CD14-positive monocyte (primary cell): ENCODE measurements around the gene TOPBP1. TPM values are rescaled to one million over a fixed set of nuclear protein-coding genes. Genes with fewer than 3 reads are reported as not detected.

Source experiments
- DNase-seq, 3 donors: peaks; one replicate each; pipeline ENCODE4 v3.0.0-alpha.2; 2011 to 2022
- H2AFZ ChIP-seq: 2 replicates; pipeline ENCODE4 v1.6.0; 2012; ENCODE audit warnings: mild to moderate bottlenecking, low read depth, low read length, inconsistent platforms; ENCODE audit not compliant: insufficient read depth, poor library complexity, severe bottlenecking
- H3K27ac ChIP-seq, 2 donors: 1 replicate in 1 of 2; 2 replicates in 1 of 2; pipeline ENCODE4 v1.5.1; 2012 to 2013; ENCODE audit warnings: low read length in 2 of 2, control low read depth in 1 of 2, inconsistent platforms in 1 of 2, low read depth in 1 of 2, mild to moderate bottlenecking in 1 of 2
- H3K27me3 ChIP-seq, 2 donors: one replicate each; pipeline versions ENCODE4 v1.6.0 to v1.6.1; 2011 to 2013; ENCODE audit warnings: low read length in 2 of 2; ENCODE audit not compliant: control insufficient read depth in 2 of 2, insufficient read depth in 2 of 2
- H3K36me3 ChIP-seq, 2 donors: replicated peaks in 1 of 2; 1 replicate in 1 of 2; 2 replicates in 1 of 2; pipeline versions ENCODE4 v1.5.1 to v1.6.1; 2012 to 2013; ENCODE audit warnings: low read length in 2 of 2, control low read depth in 1 of 2, inconsistent platforms in 1 of 2, mild to moderate bottlenecking in 1 of 2; ENCODE audit not compliant: insufficient read depth in 2 of 2, control insufficient read depth in 1 of 2
- H3K4me1 ChIP-seq, 2 donors: 1 replicate in 1 of 2; 2 replicates in 1 of 2; pipeline versions ENCODE4 v1.5.1 to v1.6.1; 2012 to 2013; ENCODE audit warnings: low read length in 2 of 2, control low read depth in 1 of 2, inconsistent platforms in 1 of 2, mild to moderate bottlenecking in 1 of 2, moderate library complexity in 1 of 2; ENCODE audit not compliant: insufficient read depth in 2 of 2, control insufficient read depth in 1 of 2
- H3K4me2 ChIP-seq: replicated peaks from 2 replicates; pipeline ENCODE3; 2012; ENCODE audit warnings: low read length, moderate library complexity, mild to moderate bottlenecking; ENCODE audit not compliant: poor library complexity, severe bottlenecking; ENCODE audit errors: extremely low read depth
- H3K4me3 ChIP-seq, 3 experiments: fragments of 200-600 bp in 1 of 3; sonication (generic) in 1 of 3; replicated peaks in 1 of 3; 1 replicate in 2 of 3; 2 replicates in 1 of 3; pipeline ENCODE4 v1.5.1; 2011 to 2013; ENCODE audit warnings: low read length in 3 of 3, mild to moderate bottlenecking in 3 of 3, control low read depth in 2 of 3, low read depth in 2 of 3, inconsistent platforms in 1 of 3, moderate library complexity in 1 of 3
- H3K79me2 ChIP-seq: 2 replicates; pipeline ENCODE4 v1.6.0; 2012; ENCODE audit warnings: mild to moderate bottlenecking, control low read depth, inconsistent platforms, low read length, moderate library complexity; ENCODE audit not compliant: insufficient read depth
- H3K9ac ChIP-seq: 2 replicates; pipeline ENCODE4 v1.6.0; 2017; ENCODE audit warnings: low read length, mild to moderate bottlenecking; ENCODE audit not compliant: insufficient read depth, poor library complexity, severe bottlenecking
- H3K9me3 ChIP-seq, 2 donors: replicated peaks in 1 of 2; 1 replicate in 1 of 2; 2 replicates in 1 of 2; pipeline versions ENCODE4 v1.5.1 to v1.6.1; 2012 to 2013; ENCODE audit warnings: low read length in 2 of 2, control low read depth in 1 of 2; ENCODE audit not compliant: control insufficient read depth in 1 of 2, insufficient read depth in 1 of 2
- H4K20me1 ChIP-seq: 2 replicates; pipeline ENCODE4 v1.6.0; 2012; ENCODE audit warnings: mild to moderate bottlenecking, low read length, control low read depth, moderate library complexity; ENCODE audit not compliant: insufficient read depth
- H3K27ac Mint-ChIP-seq, 7 donors: one replicate each; pipeline ENCODE4 v1.8.0; 2020; ENCODE audit warnings: mild to moderate bottlenecking in 7 of 7, mixed read lengths in 7 of 7, moderate library complexity in 6 of 7, inconsistent platforms in 2 of 7
- H3K27me3 Mint-ChIP-seq, 3 donors: one replicate each; pipeline ENCODE4 v1.8.0; 2021 to 2022; ENCODE audit warnings: low read depth in 3 of 3, mild to moderate bottlenecking in 3 of 3, mixed read lengths in 3 of 3, moderate library complexity in 3 of 3, inconsistent platforms in 1 of 3
- H3K36me3 Mint-ChIP-seq, 2 donors: one replicate each; pipeline ENCODE4 v1.8.0; 2020; ENCODE audit warnings: mixed read lengths in 2 of 2, inconsistent platforms in 1 of 2, mild to moderate bottlenecking in 1 of 2
- H3K4me1 Mint-ChIP-seq: one replicate; pipeline ENCODE4 v1.8.0; 2020; ENCODE audit warnings: mild to moderate bottlenecking, mixed read lengths
- H3K4me3 Mint-ChIP-seq, 2 donors: one replicate each; pipeline ENCODE4 v1.8.0; 2020; ENCODE audit warnings: mild to moderate bottlenecking in 2 of 2, mixed read lengths in 2 of 2, moderate library complexity in 1 of 2
- H3K9me3 Mint-ChIP-seq, 7 donors: one replicate each; pipeline ENCODE4 v1.8.0; 2020 to 2022; ENCODE audit warnings: mixed read lengths in 7 of 7, mild to moderate bottlenecking in 6 of 7, moderate library complexity in 6 of 7, inconsistent platforms in 2 of 7
- CTCF ChIP-seq: fragments of 200-600 bp; IDR thresholded peaks from one replicate; pipeline ENCODE4 v1.8.0; 2022; ENCODE audit warnings: antibody characterized with exemption, mild to moderate bottlenecking
- WGBS: methylation state at CpG from one replicate; pipeline ENCODE4 v1.1.5; 2013; ENCODE audit warnings: missing lambda C conversion rate; ENCODE audit not compliant: insufficient coverage; 5-methylcytosine and 5-hydroxymethylcytosine counted together
- intact Hi-C, 2 donors: fragments of 100-400 bp; cut with micrococcal nuclease; formaldehyde crosslinking; loops; one replicate each; pipeline versions ENCODE4 v1.15.0 to v1.15.1; 2023
- polyA plus RNA-seq, 3 donors: library from polyadenylated mRNA; depleted of rRNA in 1 of 3; unstranded in 2 of 3; stranded (reverse) in 1 of 3; fragments of 300-500 nt in 2 of 3; fragments of >200 nt in 1 of 3; fragmentation: Illumina TruSeq in 2 of 3; gene quantifications; 1 replicate in 2 of 3; 2 replicates in 1 of 3; pipeline ENCODE4 v1.2.3, GENCODE V29; 2012 to 2021

TOPBP1 gene
- polyA plus RNA-seq, 3 donors = 4.9 to 24.3 (median 7.0) TPM

- no peaks in the 10 kb centered on the region for H3K9me3 ChIP-seq
- H3K27ac ChIP-seq = no peak overlapping the region
- H3K9me3 Mint-ChIP-seq = peaks cover 0 to 2% (median 0%) of the 10 kb centered on the region in 7 donors
- no peak overlapping the region for H2AFZ ChIP-seq
- H3K36me3 Mint-ChIP-seq = peaks cover 23 to 46% of the 10 kb centered on the region in 2 donors
- no peaks in the 10 kb centered on the region for H3K27me3 Mint-ChIP-seq
- no peaks in the 10 kb centered on the region for H3K4me1 ChIP-seq
- no peak overlapping the region for H3K9ac ChIP-seq
- H3K4me3 Mint-ChIP-seq = no peak overlapping the region
- no peak for TF ChIP-seq CTCF
- no peaks in the 10 kb centered on the region for H3K4me1 Mint-ChIP-seq
- peaks cover 7 to 55% of the 10 kb centered on the region in 2 donors for H3K36me3 ChIP-seq
- no peak overlapping the region for H3K27ac Mint-ChIP-seq
- no peaks in the 10 kb centered on the region for H3K27me3 ChIP-seq
- no peaks in the 10 kb centered on the region for H4K20me1 ChIP-seq
- H3K79me2 ChIP-seq = no peaks in the 10 kb centered on the region
- intact Hi-C loops = no loop called here
- no peak overlapping the region for H3K4me2 ChIP-seq
- DNase-seq = no peak
- no peak overlapping the region for H3K4me3 ChIP-seq
- no CpG with 5 or more reads among the region's 3 CpGs for WGBS
These were observed 63.3 kb downstream of the TOPBP1 start for GRCh38 chr3:133598405-133598804.

GRCh38 chr3:133595341-133595740 lies 66.4 kb downstream of the TOPBP1 start:
- peaks cover 0 to 1% (median 0%) of the 10 kb centered on the region in 3 donors for H3K27me3 Mint-ChIP-seq
- no peak for TF ChIP-seq CTCF
- H3K27ac Mint-ChIP-seq = no peak overlapping the region
- Histone ChIP-seq H3K27me3 (no peaks in the 10 kb centered on the region), H3K36me3 (peaks cover 0 to 25% of the 10 kb centered on the region in 2 donors), H3K9me3 (no peaks in the 10 kb centered on the region), H3K4me1 (no peaks in the 10 kb centered on the region), H3K27ac (no peak overlapping the region), H2AFZ (no peak overlapping the region), H3K79me2 (no peaks in the 10 kb centered on the region), H3K9ac (no peak overlapping the region), H3K4me2 (no peak overlapping the region), H4K20me1 (peaks cover 14% of the 10 kb centered on the region), H3K4me3 (no peak overlapping the region)
- 100% methylated on average over 1 of the region's 1 CpG for WGBS
- peaks cover 0 to 2% (median 0%) of the 10 kb centered on the region in 7 donors for H3K9me3 Mint-ChIP-seq
- DNase-seq = no peak
- intact Hi-C loops = no loop called here
- H3K4me3 Mint-ChIP-seq = no peak overlapping the region
- H3K36me3 Mint-ChIP-seq = peaks cover 7 to 18% of the 10 kb centered on the region in 2 donors
- H3K4me1 Mint-ChIP-seq = no peaks in the 10 kb centered on the region
